Measurements from ENCODE around the gene BACE1-AS. TPM values are rescaled to one million over a fixed set of nuclear protein-coding genes. Genes with fewer than 3 reads are reported as not detected.
"Not testable (repeated sequence)": the region's sequence is repeated elsewhere in the genome, so short reads cannot be mapped to it uniquely, and the experiment has no call there.

Gene BACE1-AS
- total RNA-seq, 1 experiment from 2014 or later = 5.1 TPM

GRCh38 chr11:117327255-117327566 lies 36.1 kb downstream of the BACE1-AS start:
- peak overlapping the region; percentile 72 for H3K4me3 ChIP-seq (ENCODE audit: insufficient read depth, low read depth, low read length)
- H3K27me3 ChIP-seq (ENCODE audit: control insufficient read depth, insufficient read depth, low read length); DNase-seq; H3K36me3 ChIP-seq (replicated peaks; ENCODE audit: control insufficient read depth, insufficient read depth, low read length): not testable (repeated sequence)

- peak; percentile 95 for DNase-seq
- Histone ChIP-seq H3K27me3 (ENCODE audit: control insufficient read depth, insufficient read depth, low read length) (no peaks in the 10 kb centered on the region), H3K4me3 (ENCODE audit: insufficient read depth, low read depth, low read length) (peak within 1 kb of the TSS; percentile 72), H3K36me3 (replicated peaks; ENCODE audit: control insufficient read depth, insufficient read depth, low read length) (no peaks in the 10 kb centered on the region)
Measured at GRCh38 chr11:117327567-117328374, 36.6 kb downstream of the BACE1-AS start, which contains the start of gene CEP164. Gene CEP164 (plus strand): TSS chr11:117327854. CDS start chr11:117338587, 10,733 bp downstream.

GRCh38 chr11:117328375-117329010 lies 37.3 kb downstream of the BACE1-AS start:
- H3K4me3 ChIP-seq (ENCODE audit: insufficient read depth, low read depth, low read length) = peak overlapping the region; percentile 72
- no peaks in the 10 kb centered on the region for H3K36me3 ChIP-seq (replicated peaks; ENCODE audit: control insufficient read depth, insufficient read depth, low read length)
- H3K27me3 ChIP-seq (ENCODE audit: control insufficient read depth, insufficient read depth, low read length) = no peaks in the 10 kb centered on the region
- no peak for DNase-seq

- Histone ChIP-seq H3K4me3 (ENCODE audit: insufficient read depth, low read depth, low read length) (no peak overlapping the region), H3K27me3 (ENCODE audit: control insufficient read depth, insufficient read depth, low read length) (no peaks in the 10 kb centered on the region), H3K36me3 (replicated peaks; ENCODE audit: control insufficient read depth, insufficient read depth, low read length) (no peaks in the 10 kb centered on the region)
- no peak for DNase-seq
Measured at GRCh38 chr11:117332843-117333242, 41.7 kb downstream of the BACE1-AS start.

- H3K36me3 ChIP-seq (replicated peaks; ENCODE audit: control insufficient read depth, insufficient read depth, low read length) = no peaks in the 10 kb centered on the region
Measured at GRCh38 chr11:117333917-117334316, 42.8 kb downstream of the BACE1-AS start.

GRCh38 chr11:117334896-117335295 lies 43.8 kb downstream of the BACE1-AS start:
- H3K4me3 ChIP-seq (ENCODE audit: insufficient read depth, low read depth, low read length) = no peak overlapping the region
- no peaks in the 10 kb centered on the region; the same call in 1 of the 2 replicates for H3K36me3 ChIP-seq (replicated peaks; ENCODE audit: control insufficient read depth, insufficient read depth, low read length)
- H3K27me3 ChIP-seq (ENCODE audit: control insufficient read depth, insufficient read depth, low read length) = no peaks in the 10 kb centered on the region
- DNase-seq = no peak

More at GRCh38 chr11:117333917-117334316, 42.8 kb downstream of the BACE1-AS start:
- Histone ChIP-seq H3K4me3 (ENCODE audit: insufficient read depth, low read depth, low read length) (no peak overlapping the region), H3K27me3 (ENCODE audit: control insufficient read depth, insufficient read depth, low read length) (no peaks in the 10 kb centered on the region)
- no peak for DNase-seq

GRCh38 chr11:117335399-117335798 lies 44.3 kb downstream of the BACE1-AS start:
- Histone ChIP-seq H3K36me3 (replicated peaks; ENCODE audit: control insufficient read depth, insufficient read depth, low read length) (no peaks in the 10 kb centered on the region; the same call in 1 of the 2 replicates), H3K4me3 (ENCODE audit: insufficient read depth, low read depth, low read length) (no peak overlapping the region), H3K27me3 (ENCODE audit: control insufficient read depth, insufficient read depth, low read length) (no peaks in the 10 kb centered on the region)
- no peak for DNase-seq

- Histone ChIP-seq H3K27me3 (ENCODE audit: control insufficient read depth, insufficient read depth, low read length) (no peaks in the 10 kb centered on the region), H3K4me3 (ENCODE audit: insufficient read depth, low read depth, low read length) (no peak overlapping the region), H3K36me3 (replicated peaks; ENCODE audit: control insufficient read depth, insufficient read depth, low read length) (no peaks in the 10 kb centered on the region; the same call in 1 of the 2 replicates)
- no peak for DNase-seq
Measured at GRCh38 chr11:117337076-117337475, 45.9 kb downstream of the BACE1-AS start.

Other genes starting within 250 kb of the BACE1-AS start
- 14.4 and 17.5 TPM in 2 replicates for gene SIK3, start 192.9 kb upstream of the BACE1-AS start, total RNA-seq (2014; rRNA removed; shearing (Covaris generic))
- gene PAFAH1B2, start 147.1 kb upstream of the BACE1-AS start, total RNA-seq (2014; rRNA removed; shearing (Covaris generic)) = 138 and 159 TPM in 2 replicates
- 10.3 and 14.7 TPM in 2 replicates for gene SIDT2, start 112.6 kb upstream of the BACE1-AS start, total RNA-seq (2014; rRNA removed; shearing (Covaris generic))
- gene TAGLN, start 92.0 kb upstream of the BACE1-AS start, total RNA-seq (2014; rRNA removed; shearing (Covaris generic)) = 188 and 343 TPM in 2 replicates
- gene PCSK7, start 59.3 kb upstream of the BACE1-AS start, total RNA-seq (2014; rRNA removed; shearing (Covaris generic)) = 28.4 and 29.3 TPM in 2 replicates
- 10.1 and 14.9 TPM in 2 replicates for gene RNF214, start 58.7 kb upstream of the BACE1-AS start, total RNA-seq (2014; rRNA removed; shearing (Covaris generic))
- gene BACE1, start 24.9 kb downstream of the BACE1-AS start, total RNA-seq (2014; rRNA removed; shearing (Covaris generic)) = 7.4 and 12.4 TPM in 2 replicates
- 12.8 and 18.8 TPM in 2 replicates for gene CEP164, start 36.5 kb downstream of the BACE1-AS start, total RNA-seq (2014; rRNA removed; shearing (Covaris generic))